Mesenchymal stem cell (in vitro differentiated cells and primary cell): Measurements from ENCODE around the gene PSEN2.

Experiments used
- DNase-seq: peaks from one replicate; pipeline ENCODE4 v3.0.0-alpha.2; 2013
- H2AFZ ChIP-seq: one replicate; pipeline ENCODE4 v1.6.1; 2013; ENCODE audit warnings: low read depth, mild to moderate bottlenecking, control low read depth, inconsistent platforms, low read length, moderate library complexity
- H2AK5ac ChIP-seq: 2 replicates; pipeline ENCODE4 v1.6.1; 2013; ENCODE audit warnings: low read length, moderate library complexity, mild to moderate bottlenecking, inconsistent platforms; ENCODE audit not compliant: severe bottlenecking
- H2BK120ac ChIP-seq: one replicate; pipeline ENCODE4 v1.6.1; 2013; ENCODE audit warnings: low read depth, mild to moderate bottlenecking, inconsistent platforms, low read length, moderate library complexity
- H2BK12ac ChIP-seq, 2 experiments: one replicate each; pipeline ENCODE4 v1.6.1; 2013; ENCODE audit warnings: inconsistent platforms in 2 of 2, low read length in 2 of 2, mild to moderate bottlenecking in 2 of 2, moderate library complexity in 2 of 2, control low read depth in 1 of 2
- H2BK15ac ChIP-seq: one replicate; pipeline ENCODE4 v1.6.1; 2013; ENCODE audit warnings: mild to moderate bottlenecking, low read depth, inconsistent platforms; ENCODE audit not compliant: poor library complexity, severe bottlenecking
- H2BK5ac ChIP-seq: 2 replicates; pipeline ENCODE4 v1.6.1; 2013; ENCODE audit warnings: low read depth, mild to moderate bottlenecking, low read length, control low read depth, inconsistent platforms; ENCODE audit not compliant: poor library complexity, severe bottlenecking
- H3K14ac ChIP-seq, 2 experiments: one replicate each; pipeline ENCODE4 v1.6.1; 2013; ENCODE audit warnings: inconsistent platforms in 2 of 2, low read length in 2 of 2, control low read depth in 1 of 2, mild to moderate bottlenecking in 1 of 2, moderate library complexity in 1 of 2
- H3K18ac ChIP-seq, 2 experiments: one replicate each; pipeline ENCODE4 v1.6.1; 2013; ENCODE audit warnings: inconsistent platforms in 2 of 2, low read length in 2 of 2, control low read depth in 1 of 2, low read depth in 1 of 2, mild to moderate bottlenecking in 1 of 2
- H3K23ac ChIP-seq, 2 experiments: one replicate each; pipeline ENCODE4 v1.6.1; 2013; ENCODE audit warnings: inconsistent platforms in 2 of 2, low read length in 2 of 2, mild to moderate bottlenecking in 2 of 2, moderate library complexity in 2 of 2, control low read depth in 1 of 2
- H3K27ac ChIP-seq: 2 replicates; pipeline ENCODE4 v1.5.1; 2013; ENCODE audit warnings: mild to moderate bottlenecking, moderate library complexity, low read length, control low read depth, inconsistent platforms; ENCODE audit not compliant: poor library complexity, severe bottlenecking
- H3K27me3 ChIP-seq, 2 experiments: 2 replicates each; pipeline versions ENCODE4 v1.6.1 to v1.7.0; 2013; ENCODE audit warnings: low read length in 2 of 2, mild to moderate bottlenecking in 2 of 2, moderate library complexity in 2 of 2, control low read depth in 1 of 2, inconsistent platforms in 1 of 2; ENCODE audit not compliant: control insufficient read depth in 1 of 2, insufficient read depth in 1 of 2
- H3K36me3 ChIP-seq, 2 experiments: 2 replicates each; pipeline versions ENCODE4 v1.6.1 to v1.7.0; 2013; ENCODE audit warnings: low read length in 2 of 2, control low read depth in 1 of 2, inconsistent platforms in 1 of 2, low read depth in 1 of 2, mild to moderate bottlenecking in 1 of 2; ENCODE audit not compliant: insufficient read depth in 2 of 2, control insufficient read depth in 1 of 2
- H3K4ac ChIP-seq, 2 experiments: one replicate each; pipeline ENCODE4 v1.6.1; 2013; ENCODE audit warnings: inconsistent platforms in 2 of 2, low read length in 2 of 2, mild to moderate bottlenecking in 2 of 2, moderate library complexity in 2 of 2, control low read depth in 1 of 2, low read depth in 1 of 2
- H3K4me1 ChIP-seq: 2 replicates; pipeline ENCODE4 v1.6.1; 2013; ENCODE audit warnings: low read depth, low read length, control low read depth; ENCODE audit not compliant: control insufficient read depth, insufficient read depth
- H3K4me2 ChIP-seq: 2 replicates; pipeline ENCODE4 v1.6.1; 2013; ENCODE audit warnings: low read length, mild to moderate bottlenecking, inconsistent platforms; ENCODE audit not compliant: poor library complexity, severe bottlenecking
- H3K4me3 ChIP-seq, 2 experiments: 2 replicates each; pipeline versions ENCODE4 v1.5.1 to v1.7.0; 2013; ENCODE audit warnings: low read length in 2 of 2, mild to moderate bottlenecking in 2 of 2, control low read depth in 1 of 2, low read depth in 1 of 2; ENCODE audit not compliant: insufficient read depth in 1 of 2
- H3K79me1 ChIP-seq: replicated peaks from 2 replicates; pipeline ENCODE4 v1.6.1; 2013; ENCODE audit warnings: mild to moderate bottlenecking, control low read depth, low read length, inconsistent platforms; ENCODE audit not compliant: poor library complexity, severe bottlenecking
- H3K9ac ChIP-seq: 2 replicates; pipeline ENCODE4 v1.7.0; 2013; ENCODE audit warnings: mild to moderate bottlenecking, low read length, moderate library complexity
- H3K9me3 ChIP-seq: 2 replicates; pipeline ENCODE4 v1.7.0; 2013; ENCODE audit warnings: mild to moderate bottlenecking, low read length; ENCODE audit not compliant: control insufficient read depth
- H4K8ac ChIP-seq: one replicate; pipeline ENCODE4 v1.6.1; 2013; ENCODE audit warnings: inconsistent platforms, mild to moderate bottlenecking, low read length, moderate library complexity
- H4K91ac ChIP-seq: one replicate; pipeline ENCODE4 v1.6.1; 2013; ENCODE audit warnings: mild to moderate bottlenecking, low read length, inconsistent platforms
- WGBS: methylation state at CpG from one replicate; pipeline ENCODE4 v1.1.7; 2013; ENCODE audit warnings: mixed read lengths; 5-methylcytosine and 5-hydroxymethylcytosine counted together

PSEN2 gene

DNA sequence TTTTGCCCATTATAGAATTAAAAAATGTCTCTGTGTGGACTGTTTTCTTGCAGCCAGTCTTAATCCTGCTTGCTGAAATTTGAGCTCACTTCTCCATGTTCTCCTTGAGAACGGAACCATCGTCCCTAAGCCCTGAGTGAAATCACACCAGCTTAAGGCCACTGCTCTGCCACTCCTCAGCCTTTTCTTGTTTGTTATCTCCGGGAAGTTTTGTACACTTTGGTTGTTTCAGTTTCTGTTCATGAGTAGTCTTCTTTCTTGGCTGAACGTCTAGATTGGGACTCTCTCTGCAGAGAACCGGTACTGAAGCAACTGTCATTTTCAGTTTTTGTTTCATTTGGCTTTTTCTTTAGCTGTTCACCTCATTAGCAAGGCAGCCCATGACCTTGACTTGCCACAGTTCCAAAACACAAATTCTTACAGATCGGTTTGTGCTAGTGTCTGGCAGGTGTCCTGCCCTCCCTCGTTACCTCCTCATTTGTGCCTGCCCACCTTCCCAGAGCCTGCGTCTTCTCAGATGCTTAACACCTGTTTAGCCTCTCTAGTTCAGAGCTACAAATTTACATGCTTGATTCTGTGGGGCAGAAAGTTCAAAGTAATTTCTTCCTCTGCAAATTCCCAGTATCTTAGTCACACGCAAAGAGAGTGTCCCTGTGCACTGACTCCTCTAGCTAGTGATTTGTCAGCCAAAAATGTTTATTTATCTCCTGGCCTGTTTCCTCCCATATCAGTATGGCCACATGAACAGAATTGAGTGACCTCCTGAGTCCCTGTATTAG, 12.4 kb downstream of the PSEN2 start:
- DNase-seq: peak; percentile 48
- Histone ChIP-seq H3K23ac (no peak overlapping the region), H3K9me3 (no peaks in the 10 kb centered on the region), H2BK12ac (no peak overlapping the region), H3K18ac (no peak overlapping the region), H2AK5ac (no peak overlapping the region), H2AFZ (no peak overlapping the region), H3K4me3 (peak overlapping the region in 1 of 2 experiments; percentile 52), H3K27ac (no peak overlapping the region), H3K27me3 (no peaks in the 10 kb centered on the region), H3K4ac (no peak overlapping the region), H3K14ac (no peak overlapping the region), H4K8ac (no peak overlapping the region), H4K91ac (no peak overlapping the region), H2BK15ac (no peak overlapping the region), H2BK5ac (no peak overlapping the region), H3K9ac (peak overlapping the region; percentile 60), H3K4me2 (no peak overlapping the region), H3K79me1 (peaks cover 1% of the 10 kb centered on the region), H3K4me1 (peaks cover 9% of the 10 kb centered on the region), H2BK120ac (no peak overlapping the region), H3K36me3 (peaks cover 28 to 41% of the 10 kb centered on the region in 2 experiments)
- WGBS: 66% methylated on average over 9 of the region's 9 CpGs

DNA sequence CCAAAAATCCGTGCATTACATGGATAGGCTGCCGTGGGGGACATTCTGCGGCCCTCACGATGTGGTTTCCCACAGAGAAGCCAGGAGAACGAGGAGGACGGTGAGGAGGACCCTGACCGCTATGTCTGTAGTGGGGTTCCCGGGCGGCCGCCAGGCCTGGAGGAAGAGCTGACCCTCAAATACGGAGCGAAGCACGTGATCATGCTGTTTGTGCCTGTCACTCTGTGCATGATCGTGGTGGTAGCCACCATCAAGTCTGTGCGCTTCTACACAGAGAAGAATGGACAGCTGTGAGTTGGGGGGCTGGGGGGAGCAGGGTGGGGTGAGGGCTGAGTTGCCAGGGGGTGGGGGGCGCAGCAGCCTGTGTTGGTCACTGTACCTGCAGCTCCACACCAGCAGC, 13.2 kb downstream of the PSEN2 start:
- H3K4me3 ChIP-seq: no peak overlapping the region
- no peak overlapping the region for H2AFZ ChIP-seq
- peaks cover 1% of the 10 kb centered on the region for H3K79me1 ChIP-seq
- peaks cover 9% of the 10 kb centered on the region for H3K4me1 ChIP-seq
- WGBS: 91% methylated on average over 16 of the region's 16 CpGs
- H3K36me3 ChIP-seq: peaks cover 34 to 45% of the 10 kb centered on the region in 2 experiments
- no peak overlapping the region for H3K4ac ChIP-seq
- H4K91ac ChIP-seq: no peak overlapping the region
- no peak overlapping the region for H3K9ac ChIP-seq
- H2BK120ac ChIP-seq: no peak overlapping the region
- H2BK5ac ChIP-seq: no peak overlapping the region
- H3K4me2 ChIP-seq: no peak overlapping the region
- DNase-seq: no peak
- H3K9me3 ChIP-seq: no peaks in the 10 kb centered on the region
- no peak overlapping the region for H2BK15ac ChIP-seq
- H3K27me3 ChIP-seq: no peaks in the 10 kb centered on the region
- no peak overlapping the region for H2BK12ac ChIP-seq
- H3K18ac ChIP-seq: no peak overlapping the region
- no peak overlapping the region for H3K14ac ChIP-seq
- H3K27ac ChIP-seq: no peak overlapping the region
- no peak overlapping the region for H2AK5ac ChIP-seq
- H4K8ac ChIP-seq: no peak overlapping the region
- no peak overlapping the region for H3K23ac ChIP-seq

DNA sequence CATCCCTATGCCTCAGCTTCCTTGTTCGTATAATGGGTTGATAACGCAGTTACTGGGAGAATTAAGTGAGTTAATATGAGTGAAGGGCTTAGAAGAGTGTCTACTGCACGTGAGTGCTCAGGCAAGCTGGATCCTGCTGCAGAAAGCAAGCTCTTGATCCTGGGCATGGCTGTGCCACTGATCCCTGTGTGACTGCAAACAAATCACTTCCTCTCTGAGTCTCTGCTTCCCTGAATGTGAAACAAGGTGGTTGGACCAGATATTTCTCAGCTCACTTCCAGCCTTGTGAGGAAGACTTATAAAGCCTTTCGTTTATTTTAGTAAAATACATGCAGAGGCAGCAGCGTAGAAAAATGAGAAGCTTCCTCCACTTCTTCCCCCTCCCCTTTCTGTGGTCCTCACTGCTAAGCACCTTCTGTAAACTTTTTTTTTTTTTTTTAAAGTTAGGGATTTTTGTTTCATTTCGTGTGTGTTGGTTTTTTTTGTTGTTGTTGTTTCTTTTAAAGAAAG, 13.8 kb downstream of the PSEN2 start:
- Histone ChIP-seq H2AK5ac (no peak overlapping the region), H3K36me3 (peaks cover 36 to 48% of the 10 kb centered on the region in 2 experiments), H3K4me3 (no peak overlapping the region), H3K18ac (no peak overlapping the region), H3K4ac (no peak overlapping the region), H4K91ac (no peak overlapping the region), H3K27me3 (no peaks in the 10 kb centered on the region), H2BK5ac (no peak overlapping the region), H2BK120ac (no peak overlapping the region), H3K9ac (no peak overlapping the region), H3K9me3 (no peaks in the 10 kb centered on the region), H3K79me1 (peaks cover 1% of the 10 kb centered on the region), H3K27ac (no peak overlapping the region), H3K4me1 (peaks cover 9% of the 10 kb centered on the region), H4K8ac (no peak overlapping the region), H2AFZ (no peak overlapping the region), H2BK12ac (no peak overlapping the region), H3K14ac (no peak overlapping the region), H3K23ac (no peak overlapping the region), H2BK15ac (no peak overlapping the region), H3K4me2 (no peak overlapping the region)
- DNase-seq: no peak
- WGBS: 81% methylated on average over 4 of the region's 6 CpGs

DNA sequence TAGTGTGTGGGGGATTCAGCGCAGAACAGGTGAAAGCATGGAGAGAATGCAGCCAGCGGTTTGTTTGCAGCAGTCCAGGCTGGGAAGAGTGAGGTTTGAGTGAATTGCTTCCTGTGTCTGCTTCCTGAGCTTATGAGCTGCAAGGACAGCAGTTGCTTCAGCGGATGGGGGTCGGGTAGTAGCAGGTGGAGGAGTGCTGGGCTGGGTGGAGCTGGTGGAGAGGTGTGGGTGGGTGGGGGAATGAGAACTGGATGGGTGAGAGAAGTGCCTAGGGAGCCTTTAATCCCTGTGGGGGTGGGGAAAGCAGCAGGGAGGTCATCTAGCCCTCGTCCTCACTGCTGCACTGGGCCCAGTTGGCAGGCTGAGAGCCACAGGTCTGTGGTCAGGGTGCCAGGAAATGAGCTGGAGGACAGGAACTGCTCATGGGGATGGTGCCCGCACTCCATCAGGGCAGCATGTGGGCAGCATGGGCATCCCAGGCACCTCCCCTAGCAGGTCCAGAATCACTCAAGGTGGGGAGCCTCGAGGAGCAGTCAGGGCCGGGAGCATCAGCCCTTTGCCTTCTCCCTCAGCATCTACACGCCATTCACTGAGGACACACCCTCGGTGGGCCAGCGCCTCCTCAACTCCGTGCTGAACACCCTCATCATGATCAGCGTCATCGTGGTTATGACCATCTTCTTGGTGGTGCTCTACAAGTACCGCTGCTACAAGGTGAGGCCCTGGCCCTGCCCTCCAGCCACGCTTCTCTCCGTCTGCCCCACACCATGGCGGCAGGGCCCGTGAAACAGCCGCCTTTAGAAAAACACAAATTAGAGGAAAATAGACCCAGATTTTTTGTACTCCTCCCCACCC, 14.8 kb downstream of the PSEN2 start:
- Histone ChIP-seq H3K18ac (no peak overlapping the region), H3K4me3 (no peak overlapping the region), H3K4me2 (no peak overlapping the region), H3K9ac (no peak overlapping the region), H3K27ac (no peak overlapping the region), H2BK5ac (no peak overlapping the region), H2AK5ac (no peak overlapping the region), H3K9me3 (no peaks in the 10 kb centered on the region), H3K14ac (no peak overlapping the region), H4K8ac (no peak overlapping the region), H3K4me1 (peaks cover 9% of the 10 kb centered on the region), H4K91ac (no peak overlapping the region), H3K79me1 (no peaks in the 10 kb centered on the region), H2BK12ac (no peak overlapping the region), H3K27me3 (no peaks in the 10 kb centered on the region), H3K36me3 (peaks cover 28 to 43% of the 10 kb centered on the region in 2 experiments), H3K4ac (no peak overlapping the region), H3K23ac (no peak overlapping the region), H2AFZ (no peak overlapping the region), H2BK15ac (no peak overlapping the region), H2BK120ac (no peak overlapping the region)
- no peak for DNase-seq
- WGBS: 90% methylated on average over 20 of the region's 20 CpGs
